ENCODE measurements around the gene DNAJC18. TPM values are rescaled to one million over a fixed set of nuclear protein-coding genes. Genes with fewer than 3 reads are reported as not detected.

Gene DNAJC18
- total and polyA plus RNA-seq, 4 donors = 0.66 to 1.8 (median 0.83) TPM

GRCh38 chr5:139401546-139401945 is 37.8 kb downstream of the DNAJC18 start (continued):
- no peak for TF ChIP-seq MAX (IDR thresholded peaks at IDR 0.05)
- TF ChIP-seq HNF4A (conservative IDR thresholded peaks at IDR 0.05) = no peak
- no peak for TF ChIP-seq TAF1 (conservative IDR thresholded peaks at IDR 0.05)
- TF ChIP-seq ATF3 (IDR thresholded peaks at IDR 0.05) = no peak
- no peak for TF ChIP-seq FOXA1 (IDR thresholded peaks at IDR 0.05)
- no peak for TF ChIP-seq RXRA (IDR thresholded peaks at IDR 0.05)

DNA sequence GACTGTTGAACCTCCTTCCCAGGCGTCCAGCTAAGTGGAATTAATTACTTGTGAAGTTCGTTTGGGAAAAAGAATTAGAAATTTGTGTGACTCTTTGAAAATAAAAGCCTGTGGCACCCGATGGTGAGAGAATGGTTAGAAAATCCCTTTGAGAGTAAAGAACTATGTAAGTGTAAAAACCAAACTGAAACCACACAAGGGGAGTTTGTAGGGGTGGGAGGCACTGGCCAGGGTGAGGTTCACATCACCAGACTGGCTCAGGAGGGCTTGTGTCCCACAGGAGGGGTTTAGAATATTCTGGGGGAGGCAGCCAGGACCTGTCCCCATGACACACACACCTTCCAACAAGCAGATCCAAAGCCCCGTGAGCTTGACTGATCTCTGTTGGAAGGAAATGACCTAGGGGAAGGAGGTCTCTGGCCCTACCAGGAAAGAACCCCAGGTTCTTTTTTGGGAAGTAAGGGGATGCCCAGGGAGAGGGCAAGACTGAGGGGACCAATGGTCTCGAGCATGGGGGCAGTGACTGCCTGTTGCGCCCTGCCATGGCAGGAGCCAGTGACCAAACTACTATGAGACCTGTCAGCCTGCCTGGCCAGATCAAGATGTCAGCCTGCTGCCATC is 39.7 kb downstream of the DNAJC18 start:
- TF ChIP-seq FOXA2 (IDR thresholded peaks at IDR 0.05) (no peak), NR2F2 (IDR thresholded peaks at IDR 0.05) (no peak), HNF4G (IDR thresholded peaks at IDR 0.05) (no peak), EGR1 (IDR thresholded peaks at IDR 0.05; ENCODE audit: low read depth in 2 of 2) (no peak), ATF3 (IDR thresholded peaks at IDR 0.05) (no peak), GABPA (IDR thresholded peaks at IDR 0.05 in 1 of 2, conservative IDR thresholded peaks at IDR 0.05 in 1 of 2) (no peak), SP1 (IDR thresholded peaks at IDR 0.05) (no peak), RAD21 (IDR thresholded peaks at IDR 0.05) (no peak), REST (IDR thresholded peaks at IDR 0.05) (no peak)
- TF ChIP-seq, protein P1, sequence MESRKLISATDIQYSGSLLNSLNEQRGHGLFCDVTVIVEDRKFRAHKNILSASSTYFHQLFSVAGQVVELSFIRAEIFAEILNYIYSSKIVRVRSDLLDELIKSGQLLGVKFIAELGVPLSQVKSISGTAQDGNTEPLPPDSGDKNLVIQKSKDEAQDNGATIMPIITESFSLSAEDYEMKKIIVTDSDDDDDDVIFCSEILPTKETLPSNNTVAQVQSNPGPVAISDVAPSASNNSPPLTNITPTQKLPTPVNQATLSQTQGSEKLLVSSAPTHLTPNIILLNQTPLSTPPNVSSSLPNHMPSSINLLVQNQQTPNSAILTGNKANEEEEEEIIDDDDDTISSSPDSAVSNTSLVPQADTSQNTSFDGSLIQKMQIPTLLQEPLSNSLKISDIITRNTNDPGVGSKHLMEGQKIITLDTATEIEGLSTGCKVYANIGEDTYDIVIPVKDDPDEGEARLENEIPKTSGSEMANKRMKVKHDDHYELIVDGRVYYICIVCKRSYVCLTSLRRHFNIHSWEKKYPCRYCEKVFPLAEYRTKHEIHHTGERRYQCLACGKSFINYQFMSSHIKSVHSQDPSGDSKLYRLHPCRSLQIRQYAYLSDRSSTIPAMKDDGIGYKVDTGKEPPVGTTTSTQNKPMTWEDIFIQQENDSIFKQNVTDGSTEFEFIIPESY (IDR thresholded peaks at IDR 0.05) = no peak
- TF ChIP-seq, protein P2, sequence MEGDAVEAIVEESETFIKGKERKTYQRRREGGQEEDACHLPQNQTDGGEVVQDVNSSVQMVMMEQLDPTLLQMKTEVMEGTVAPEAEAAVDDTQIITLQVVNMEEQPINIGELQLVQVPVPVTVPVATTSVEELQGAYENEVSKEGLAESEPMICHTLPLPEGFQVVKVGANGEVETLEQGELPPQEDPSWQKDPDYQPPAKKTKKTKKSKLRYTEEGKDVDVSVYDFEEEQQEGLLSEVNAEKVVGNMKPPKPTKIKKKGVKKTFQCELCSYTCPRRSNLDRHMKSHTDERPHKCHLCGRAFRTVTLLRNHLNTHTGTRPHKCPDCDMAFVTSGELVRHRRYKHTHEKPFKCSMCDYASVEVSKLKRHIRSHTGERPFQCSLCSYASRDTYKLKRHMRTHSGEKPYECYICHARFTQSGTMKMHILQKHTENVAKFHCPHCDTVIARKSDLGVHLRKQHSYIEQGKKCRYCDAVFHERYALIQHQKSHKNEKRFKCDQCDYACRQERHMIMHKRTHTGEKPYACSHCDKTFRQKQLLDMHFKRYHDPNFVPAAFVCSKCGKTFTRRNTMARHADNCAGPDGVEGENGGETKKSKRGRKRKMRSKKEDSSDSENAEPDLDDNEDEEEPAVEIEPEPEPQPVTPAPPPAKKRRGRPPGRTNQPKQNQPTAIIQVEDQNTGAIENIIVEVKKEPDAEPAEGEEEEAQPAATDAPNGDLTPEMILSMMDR (IDR thresholded peaks at IDR 0.05; ENCODE audit: low read depth, low read length, missing input control) = no peak
- H3K36me3 ChIP-seq (ENCODE audit: control insufficient read depth in 4 of 4, insufficient read depth in 3 of 4, low read depth in 1 of 4, low read length in 3 of 4) = peaks cover 0 to 1% (median 0%) of the 10 kb centered on the region in 4 donors
- no peak overlapping the region for H3K4me3 ChIP-seq (ENCODE audit: low read depth in 1 of 3, low read length in 3 of 3)
- H3K27ac ChIP-seq (ENCODE audit: low read depth in 1 of 2, low read length in 2 of 2) = no peak overlapping the region
- no peaks in the 10 kb centered on the region for H3K27me3 ChIP-seq (ENCODE audit: control insufficient read depth in 4 of 4, insufficient read depth in 4 of 4, low read length in 3 of 4)
- no peaks in the 10 kb centered on the region for H3K9me3 ChIP-seq (ENCODE audit: control insufficient read depth in 4 of 4, low read length in 3 of 4)
- DNase-seq (ENCODE audit: low spot score) = no peak
- H3K9ac ChIP-seq (ENCODE audit: low read depth in 1 of 2, low read length in 2 of 2) = no peak overlapping the region
- peaks cover 0 to 11% (median 8%) of the 10 kb centered on the region in 4 donors for H3K4me1 ChIP-seq (ENCODE audit: control insufficient read depth in 4 of 4, insufficient read depth in 4 of 4, low read length in 3 of 4)
- WGBS = 90% methylated on average over 6 of the region's 6 CpGs

Data from liver (tissue), 9 donors.